ENCODE data around the gene TANC1.

Gene TANC1

GRCh38 chr2:158975271-158975921 lies 7.0 kb downstream of the TANC1 start:
- H3K4me3 ChIP-seq (ENCODE audit: low read length in 2 of 2) = no peak overlapping the region
- H3K4me1 ChIP-seq (ENCODE audit: control insufficient read depth in 2 of 2, insufficient read depth in 1 of 2, low read depth in 1 of 2, low read length in 2 of 2) = peaks cover 0 to 2% of the 10 kb centered on the region in 2 donors
- H3K18ac ChIP-seq (ENCODE audit: low read length) = no peak overlapping the region
- no peak overlapping the region for H2BK5ac ChIP-seq (ENCODE audit: low read length)
- no CpG with 5 or more reads among the region's 9 CpGs for WGBS, 2 donors (ENCODE audit: extremely low coverage in 2 of 2, insufficient read length in 2 of 2, insufficient replicate concordance in 1 of 2)
- no peak overlapping the region for H2AK5ac ChIP-seq (ENCODE audit: low read depth, low read length)
- H3K36me3 ChIP-seq (replicated peaks in 1 of 2; ENCODE audit: control insufficient read depth in 2 of 2, insufficient read depth in 2 of 2, low read length in 2 of 2) = no peaks in the 10 kb centered on the region
- H3K14ac ChIP-seq (ENCODE audit: low read length) = no peak overlapping the region
- no peak overlapping the region for H3K4ac ChIP-seq (ENCODE audit: low read length)
- H3K9me3 ChIP-seq (replicated peaks in 1 of 2; ENCODE audit: control insufficient read depth in 2 of 2, insufficient read depth in 1 of 2, low read depth in 1 of 2, low read length in 2 of 2) = no peaks in the 10 kb centered on the region
- peaks cover 0 to 14% (median 0%) of the 10 kb centered on the region in 3 experiments for H3K27me3 ChIP-seq (ENCODE audit: control insufficient read depth in 3 of 3, insufficient read depth in 3 of 3, low read depth in 1 of 3, low read length in 3 of 3)
- no peak overlapping the region for H2BK120ac ChIP-seq (ENCODE audit: low read depth, low read length)
- H3K79me1 ChIP-seq (ENCODE audit: low read depth, low read length) = no peaks in the 10 kb centered on the region
- H2AFZ ChIP-seq (ENCODE audit: low read length) = no peak overlapping the region
- H4K91ac ChIP-seq (ENCODE audit: low read depth, low read length, poor library complexity) = no peak overlapping the region
- no peak overlapping the region for H2BK12ac ChIP-seq (ENCODE audit: low read length)
- no peak overlapping the region for H2BK15ac ChIP-seq (ENCODE audit: low read length)
- no peak overlapping the region for H3K9ac ChIP-seq (ENCODE audit: low read depth, low read length, poor library complexity)
- H4K8ac ChIP-seq (ENCODE audit: low read depth, low read length) = no peak overlapping the region
- H3K27ac ChIP-seq (replicated peaks; ENCODE audit: low read length) = no peak overlapping the region
- no peak overlapping the region for H3K4me2 ChIP-seq (ENCODE audit: insufficient read depth, low read length, poor library complexity, severe bottlenecking)
- no peak for DNase-seq (ENCODE audit: low spot score)
- H3K23ac ChIP-seq (ENCODE audit: low read depth, low read length, poor library complexity) = no peak overlapping the region

GRCh38 chr2:158979772-158980171 lies 11.3 kb downstream of the TANC1 start:
- Histone ChIP-seq H3K4me1 (ENCODE audit: control insufficient read depth in 2 of 2, insufficient read depth in 1 of 2, low read depth in 1 of 2, low read length in 2 of 2) (peaks cover 0 to 4% of the 10 kb centered on the region in 2 donors), H3K4me2 (ENCODE audit: insufficient read depth, low read length, poor library complexity, severe bottlenecking) (no peak overlapping the region), H2AFZ (ENCODE audit: low read length) (no peak overlapping the region), H3K27ac (replicated peaks; ENCODE audit: low read length) (no peak overlapping the region), H2BK15ac (ENCODE audit: low read length) (no peak overlapping the region), H3K4me3 (ENCODE audit: low read length in 2 of 2) (no peak overlapping the region), H3K79me1 (ENCODE audit: low read depth, low read length) (no peaks in the 10 kb centered on the region), H2BK120ac (ENCODE audit: low read depth, low read length) (no peak overlapping the region), H2AK5ac (ENCODE audit: low read depth, low read length) (no peak overlapping the region), H3K9ac (ENCODE audit: low read depth, low read length, poor library complexity) (no peak overlapping the region), H4K91ac (ENCODE audit: low read depth, low read length, poor library complexity) (no peak overlapping the region), H3K23ac (ENCODE audit: low read depth, low read length, poor library complexity) (no peak overlapping the region), H3K4ac (ENCODE audit: low read length) (no peak overlapping the region), H2BK5ac (ENCODE audit: low read length) (no peak overlapping the region), H3K36me3 (replicated peaks in 1 of 2; ENCODE audit: control insufficient read depth in 2 of 2, insufficient read depth in 2 of 2, low read length in 2 of 2) (no peaks in the 10 kb centered on the region), H2BK12ac (ENCODE audit: low read length) (no peak overlapping the region), H3K14ac (ENCODE audit: low read length) (no peak overlapping the region), H4K8ac (ENCODE audit: low read depth, low read length) (no peak overlapping the region), H3K18ac (ENCODE audit: low read length) (no peak overlapping the region), H3K9me3 (replicated peaks in 1 of 2; ENCODE audit: control insufficient read depth in 2 of 2, insufficient read depth in 1 of 2, low read depth in 1 of 2, low read length in 2 of 2) (no peaks in the 10 kb centered on the region), H3K27me3 (ENCODE audit: control insufficient read depth in 3 of 3, insufficient read depth in 3 of 3, low read depth in 1 of 3, low read length in 3 of 3) (no peaks in the 10 kb centered on the region)
- no peak for DNase-seq (ENCODE audit: low spot score)
- WGBS, 2 donors (ENCODE audit: extremely low coverage in 2 of 2, insufficient read length in 2 of 2, insufficient replicate concordance in 1 of 2) = no CpG with 5 or more reads among the region's 1 CpG

- no peak overlapping the region for H3K4ac ChIP-seq (ENCODE audit: low read length)
- H4K8ac ChIP-seq (ENCODE audit: low read depth, low read length) = no peak overlapping the region
- no peaks in the 10 kb centered on the region for H3K9me3 ChIP-seq (replicated peaks in 1 of 2; ENCODE audit: control insufficient read depth in 2 of 2, insufficient read depth in 1 of 2, low read depth in 1 of 2, low read length in 2 of 2)
- H2BK5ac ChIP-seq (ENCODE audit: low read length) = no peak overlapping the region
- no peak overlapping the region for H3K27ac ChIP-seq (replicated peaks; ENCODE audit: low read length)
- peaks cover 0 to 5% of the 10 kb centered on the region in 2 donors for H3K4me1 ChIP-seq (ENCODE audit: control insufficient read depth in 2 of 2, insufficient read depth in 1 of 2, low read depth in 1 of 2, low read length in 2 of 2)
- no peak overlapping the region for H3K9ac ChIP-seq (ENCODE audit: low read depth, low read length, poor library complexity)
- no peak overlapping the region for H2AFZ ChIP-seq (ENCODE audit: low read length)
- WGBS, 2 donors (ENCODE audit: extremely low coverage in 2 of 2, insufficient read length in 2 of 2, insufficient replicate concordance in 1 of 2) = no CpG with 5 or more reads among the region's 5 CpGs
- peak overlapping the region; percentile 21 for H3K14ac ChIP-seq (ENCODE audit: low read length)
- H3K18ac ChIP-seq (ENCODE audit: low read length) = no peak overlapping the region
- H2BK15ac ChIP-seq (ENCODE audit: low read length) = no peak overlapping the region
- no peaks in the 10 kb centered on the region for H3K27me3 ChIP-seq (ENCODE audit: control insufficient read depth in 3 of 3, insufficient read depth in 3 of 3, low read depth in 1 of 3, low read length in 3 of 3)
- H2BK12ac ChIP-seq (ENCODE audit: low read length) = no peak overlapping the region
- no peak for DNase-seq (ENCODE audit: low spot score)
- H4K91ac ChIP-seq (ENCODE audit: low read depth, low read length, poor library complexity) = no peak overlapping the region
- no peak overlapping the region for H3K4me2 ChIP-seq (ENCODE audit: insufficient read depth, low read length, poor library complexity, severe bottlenecking)
- no peak overlapping the region for H3K23ac ChIP-seq (ENCODE audit: low read depth, low read length, poor library complexity)
- no peaks in the 10 kb centered on the region for H3K36me3 ChIP-seq (replicated peaks in 1 of 2; ENCODE audit: control insufficient read depth in 2 of 2, insufficient read depth in 2 of 2, low read length in 2 of 2)
- H2BK120ac ChIP-seq (ENCODE audit: low read depth, low read length) = no peak overlapping the region
- no peak overlapping the region for H3K4me3 ChIP-seq (ENCODE audit: low read length in 2 of 2)
- H3K79me1 ChIP-seq (ENCODE audit: low read depth, low read length) = no peaks in the 10 kb centered on the region
- H2AK5ac ChIP-seq (ENCODE audit: low read depth, low read length) = no peak overlapping the region
Measured at GRCh38 chr2:158984604-158985135, 16.2 kb downstream of the TANC1 start.

GRCh38 chr2:158988501-158988900 lies 20.1 kb downstream of the TANC1 start:
- Histone ChIP-seq H3K14ac (ENCODE audit: low read length) (no peak overlapping the region), H3K9me3 (replicated peaks in 1 of 2; ENCODE audit: control insufficient read depth in 2 of 2, insufficient read depth in 1 of 2, low read depth in 1 of 2, low read length in 2 of 2) (peaks cover 3 to 7% of the 10 kb centered on the region in 2 donors), H3K4ac (ENCODE audit: low read length) (no peak overlapping the region), H3K4me2 (ENCODE audit: insufficient read depth, low read length, poor library complexity, severe bottlenecking) (no peak overlapping the region), H3K79me1 (ENCODE audit: low read depth, low read length) (peaks cover 2% of the 10 kb centered on the region), H3K18ac (ENCODE audit: low read length) (no peak overlapping the region), H2BK15ac (ENCODE audit: low read length) (no peak overlapping the region), H4K91ac (ENCODE audit: low read depth, low read length, poor library complexity) (no peak overlapping the region), H2BK120ac (ENCODE audit: low read depth, low read length) (no peak overlapping the region), H3K27ac (replicated peaks; ENCODE audit: low read length) (no peak overlapping the region), H3K4me3 (ENCODE audit: low read length in 2 of 2) (no peak overlapping the region), H2BK12ac (ENCODE audit: low read length) (no peak overlapping the region), H3K9ac (ENCODE audit: low read depth, low read length, poor library complexity) (no peak overlapping the region), H4K8ac (ENCODE audit: low read depth, low read length) (no peak overlapping the region), H3K23ac (ENCODE audit: low read depth, low read length, poor library complexity) (no peak overlapping the region), H3K4me1 (ENCODE audit: control insufficient read depth in 2 of 2, insufficient read depth in 1 of 2, low read depth in 1 of 2, low read length in 2 of 2) (peaks cover 0 to 5% of the 10 kb centered on the region in 2 donors), H2BK5ac (ENCODE audit: low read length) (no peak overlapping the region), H3K27me3 (ENCODE audit: control insufficient read depth in 3 of 3, insufficient read depth in 3 of 3, low read depth in 1 of 3, low read length in 3 of 3) (no peaks in the 10 kb centered on the region), H3K36me3 (replicated peaks in 1 of 2; ENCODE audit: control insufficient read depth in 2 of 2, insufficient read depth in 2 of 2, low read length in 2 of 2) (no peaks in the 10 kb centered on the region), H2AK5ac (ENCODE audit: low read depth, low read length) (no peak overlapping the region), H2AFZ (ENCODE audit: low read length) (no peak overlapping the region)
- DNase-seq (ENCODE audit: low spot score) = no peak
- no CpG with 5 or more reads among the region's 5 CpGs for WGBS, 2 donors (ENCODE audit: extremely low coverage in 2 of 2, insufficient read length in 2 of 2, insufficient replicate concordance in 1 of 2)
